OCI-LY3 (cell line): ENCODE measurements around the gene SOX12.

ENCODE experiments used
- H2AFZ ChIP-seq: fragments of 200-600, 300-600 bp; shearing (Covaris generic); 2 replicates; pipeline ENCODE4 v1.6.0; 2014; ENCODE audit warnings: antibody characterized with exemption, low read depth, low read length
- H3K27ac ChIP-seq: fragments of 200-600, 300-600 bp; sonication (generic); 2 replicates; pipeline ENCODE4 v1.5.1; 2014; ENCODE audit warnings: mild to moderate bottlenecking, low read length, moderate library complexity, mixed read lengths
- H3K27me3 ChIP-seq: fragments of 200-600, 300-600 bp; sonication (generic); 2 replicates; pipeline ENCODE4 v1.6.1; 2014; ENCODE audit warnings: low read depth, low read length, mixed read lengths
- H3K36me3 ChIP-seq: fragments of 200-600, 300-600 bp; sonication (generic); replicated peaks from 2 replicates; pipeline ENCODE3; 2014; ENCODE audit warnings: low read depth, low read length, mixed read lengths
- H3K4me1 ChIP-seq: fragments of 300-600, 200-600 bp; sonication (generic); 2 replicates; pipeline ENCODE4 v1.6.1; 2014; ENCODE audit warnings: low read length, mixed read lengths
- H3K4me2 ChIP-seq: fragments of 200-600, 300-600 bp; sonication (generic); 2 replicates; pipeline ENCODE4 v1.6.1; 2014; ENCODE audit warnings: low read length, mixed read lengths
- H3K4me3 ChIP-seq: fragments of 300-600, 200-600 bp; sonication (generic); 2 replicates; pipeline ENCODE4 v1.5.1; 2014; ENCODE audit warnings: antibody characterized with exemption, mild to moderate bottlenecking, low read length, moderate library complexity
- H3K79me2 ChIP-seq: fragments of 300-600, 200-600 bp; shearing (Covaris generic); 2 replicates; pipeline ENCODE4 v1.6.1; 2014; ENCODE audit warnings: mild to moderate bottlenecking, low read length, mixed read lengths
- H3K9ac ChIP-seq: fragments of 300-600, 200-600 bp; shearing (Covaris generic); 2 replicates; pipeline ENCODE4 v1.6.0; 2014; ENCODE audit warnings: mild to moderate bottlenecking, low read length, moderate library complexity
- H3K9me3 ChIP-seq: fragments of 200-600, 300-600 bp; shearing (Covaris generic); 2 replicates; pipeline ENCODE4 v1.6.1; 2014; ENCODE audit warnings: low read length, mixed read lengths; ENCODE audit not compliant: insufficient read depth
- H4K20me1 ChIP-seq: fragments of 200-600, 300-600 bp; sonication (generic); 2 replicates; pipeline ENCODE4 v1.6.1; 2016; ENCODE audit warnings: low read length, mixed read lengths; ENCODE audit not compliant: insufficient read depth
- CTCF ChIP-seq: fragments of 200-600, 300-600 bp; sonication (generic); IDR thresholded peaks from 2 replicates; pipeline ENCODE4 v1.5.1; 2014; ENCODE audit warnings: antibody characterized with exemption, low read length, low read depth
- EZH2phosphoT487 ChIP-seq: fragments of 200-600 bp; shearing (Covaris generic); IDR thresholded peaks from 2 replicates; pipeline ENCODE4 v1.6.1; 2018; ENCODE audit warnings: antibody characterized with exemption, mixed run types, low read depth

Gene SOX12

GRCh38 chr20:316316-317068, 8.9 kb upstream of the SOX12 start:
- H3K27ac ChIP-seq: no peak overlapping the region
- H3K4me1 ChIP-seq: no peaks in the 10 kb centered on the region
- H4K20me1 ChIP-seq: no peaks in the 10 kb centered on the region
- H3K79me2 ChIP-seq: no peaks in the 10 kb centered on the region
- no peak overlapping the region for H3K4me2 ChIP-seq
- H3K9me3 ChIP-seq: no peaks in the 10 kb centered on the region
- H3K4me3 ChIP-seq: no peak overlapping the region
- H3K27me3 ChIP-seq: no peaks in the 10 kb centered on the region
- H3K9ac ChIP-seq: no peak overlapping the region
- peaks cover 11% of the 10 kb centered on the region for H3K36me3 ChIP-seq
- no peak overlapping the region for H2AFZ ChIP-seq
- TF ChIP-seq EZH2phosphoT487: no peak

GRCh38 chr20:324177-325044, 941 bp upstream of the SOX12 start:
- Histone ChIP-seq H2AFZ (peak overlapping the region; percentile 49; the same call in 1 of the 2 replicates), H3K36me3 (peaks cover 10% of the 10 kb centered on the region), H3K4me3 (peak overlapping the region; percentile 90), H4K20me1 (peaks cover 21% of the 10 kb centered on the region), H3K27ac (peak overlapping the region; percentile 77), H3K4me1 (peaks cover 17% of the 10 kb centered on the region), H3K27me3 (no peaks in the 10 kb centered on the region), H3K4me2 (peak overlapping the region; percentile 77), H3K79me2 (peaks cover 30% of the 10 kb centered on the region), H3K9me3 (no peaks in the 10 kb centered on the region), H3K9ac (peak overlapping the region; percentile 92)
- TF ChIP-seq CTCF: 0 out of 2 replicates have a peak, but pooled peaks have one; percentile 13
- no peak for TF ChIP-seq EZH2phosphoT487

- H2AFZ ChIP-seq: peak overlapping the region; percentile 39; the same call in 1 of the 2 replicates
- H3K4me2 ChIP-seq: peak overlapping the region; percentile 93
- TF ChIP-seq EZH2phosphoT487 (no peak), CTCF (no peak)
- no peaks in the 10 kb centered on the region for H3K9me3 ChIP-seq
- peaks cover 34% of the 10 kb centered on the region for H4K20me1 ChIP-seq
- peak overlapping the region; percentile 97 for H3K9ac ChIP-seq
- no peaks in the 10 kb centered on the region for H3K27me3 ChIP-seq
- H3K4me1 ChIP-seq: peaks cover 28% of the 10 kb centered on the region
- peaks cover 8% of the 10 kb centered on the region for H3K36me3 ChIP-seq
- peaks cover 30% of the 10 kb centered on the region for H3K79me2 ChIP-seq
- peak overlapping the region; percentile 95 for H3K4me3 ChIP-seq
- peak overlapping the region; percentile 87 for H3K27ac ChIP-seq
These were observed 715 bp downstream of the SOX12 start for GRCh38 chr20:325889-326644.

GRCh38 chr20:326645-327185, 1.4 kb downstream of the SOX12 start:
- peak overlapping the region; percentile 95 for H3K4me3 ChIP-seq
- peaks cover 28% of the 10 kb centered on the region for H3K4me1 ChIP-seq
- H2AFZ ChIP-seq: no peak overlapping the region; the same call in 1 of the 2 replicates
- no peaks in the 10 kb centered on the region for H3K27me3 ChIP-seq
- H3K27ac ChIP-seq: peak overlapping the region; percentile 87
- peaks cover 30% of the 10 kb centered on the region for H3K79me2 ChIP-seq
- peak overlapping the region; percentile 97 for H3K9ac ChIP-seq
- H4K20me1 ChIP-seq: peaks cover 35% of the 10 kb centered on the region
- peak overlapping the region; percentile 93 for H3K4me2 ChIP-seq
- TF ChIP-seq EZH2phosphoT487: no peak
- TF ChIP-seq CTCF: 0 out of 2 replicates have a peak, but pooled peaks have one; percentile 7
- peaks cover 8% of the 10 kb centered on the region for H3K36me3 ChIP-seq
- H3K9me3 ChIP-seq: no peaks in the 10 kb centered on the region
